SU-DHL-6 (cell line): ENCODE data around the gene APBA3.

Source experiments
- H2AFZ ChIP-seq: fragments of 200-600 bp; sonication (generic); 2 replicates; pipeline ENCODE4 v1.6.1; 2014; ENCODE audit warnings: low read depth, mild to moderate bottlenecking, moderate library complexity, mixed read lengths, antibody characterized with exemption, low read length; ENCODE audit not compliant: severe bottlenecking
- H3F3A ChIP-seq: fragments of 200-600 bp; shearing (Covaris generic); 2 replicates; pipeline ENCODE4 v1.6.0; 2016; ENCODE audit warnings: antibody characterized with exemption, mild to moderate bottlenecking; ENCODE audit not compliant: insufficient read depth
- H3K27ac ChIP-seq: fragments of 200-600 bp; sonication (generic); 2 replicates; pipeline ENCODE4 v1.5.1; 2016; ENCODE audit warnings: low read depth, mild to moderate bottlenecking, low read length, moderate library complexity, mixed read lengths
- H3K27me3 ChIP-seq: fragments of 200-600 bp; sonication (generic), shearing (Covaris generic); 2 replicates; pipeline ENCODE4 v1.6.0; 2014; ENCODE audit warnings: mild to moderate bottlenecking, low read length
- H3K36me3 ChIP-seq: fragments of 200-600 bp; sonication (generic); 2 replicates; pipeline ENCODE4 v1.6.1; 2014; ENCODE audit warnings: mild to moderate bottlenecking, low read length, mixed read lengths
- H3K4me2 ChIP-seq: fragments of 300-600, 200-600 bp; shearing (Covaris generic), sonication (generic); 2 replicates; pipeline ENCODE4 v1.6.0; 2014; ENCODE audit warnings: low read length, low read depth, mild to moderate bottlenecking; ENCODE audit not compliant: poor library complexity, severe bottlenecking
- H3K4me3 ChIP-seq: fragments of 200-600 bp; sonication (generic); 2 replicates; pipeline ENCODE4 v1.5.1; 2014; ENCODE audit warnings: antibody characterized with exemption, low read length, mild to moderate bottlenecking, mixed read lengths; ENCODE audit not compliant: insufficient read depth, poor library complexity, severe bottlenecking
- H3K79me2 ChIP-seq: fragments of 200-600 bp; sonication (generic); 2 replicates; pipeline ENCODE4 v1.6.1; 2014; ENCODE audit warnings: mild to moderate bottlenecking, low read length, moderate library complexity; ENCODE audit not compliant: insufficient read depth
- H3K9ac ChIP-seq: fragments of 200-600 bp; sonication (generic); 2 replicates; pipeline ENCODE4 v1.7.0; 2014; ENCODE audit warnings: mild to moderate bottlenecking, low read length
- H3K9me2 ChIP-seq: fragments of 200-600 bp; sonication (generic); replicated peaks from 2 replicates; pipeline ENCODE4 v1.6.1; 2014; ENCODE audit warnings: low read length; ENCODE audit not compliant: insufficient read depth
- H3K9me3 ChIP-seq: fragments of 200-600 bp; sonication (generic); 2 replicates; pipeline ENCODE4 v1.6.1; 2014; ENCODE audit warnings: low read length, mixed read lengths; ENCODE audit not compliant: insufficient read depth
- H4K20me1 ChIP-seq: fragments of 200-600 bp; sonication (generic); 2 replicates; pipeline ENCODE4 v1.6.1; 2014; ENCODE audit warnings: low read depth, mild to moderate bottlenecking, antibody characterized with exemption, low read length, moderate library complexity, mixed read lengths
- EZH2phosphoT487 ChIP-seq: fragments of 200-600 bp; sonication (generic), shearing (Covaris generic); conservative IDR thresholded peaks from 2 replicates; pipeline ENCODE4 v1.6.1; 2018; ENCODE audit warnings: mild to moderate bottlenecking, antibody characterized with exemption, low read length, moderate library complexity, mixed read lengths
- TF ChIP-seq, protein P1 (sequence below): fragments of 200-600 bp; sonication (generic); IDR thresholded peaks from one replicate; pipeline ENCODE4 v1.5.1; 2017; ENCODE audit warnings: antibody characterized with exemption, mild to moderate bottlenecking, low read length, moderate library complexity; ENCODE audit not compliant: insufficient read depth, poor library complexity, severe bottlenecking

Gene APBA3

DNA sequence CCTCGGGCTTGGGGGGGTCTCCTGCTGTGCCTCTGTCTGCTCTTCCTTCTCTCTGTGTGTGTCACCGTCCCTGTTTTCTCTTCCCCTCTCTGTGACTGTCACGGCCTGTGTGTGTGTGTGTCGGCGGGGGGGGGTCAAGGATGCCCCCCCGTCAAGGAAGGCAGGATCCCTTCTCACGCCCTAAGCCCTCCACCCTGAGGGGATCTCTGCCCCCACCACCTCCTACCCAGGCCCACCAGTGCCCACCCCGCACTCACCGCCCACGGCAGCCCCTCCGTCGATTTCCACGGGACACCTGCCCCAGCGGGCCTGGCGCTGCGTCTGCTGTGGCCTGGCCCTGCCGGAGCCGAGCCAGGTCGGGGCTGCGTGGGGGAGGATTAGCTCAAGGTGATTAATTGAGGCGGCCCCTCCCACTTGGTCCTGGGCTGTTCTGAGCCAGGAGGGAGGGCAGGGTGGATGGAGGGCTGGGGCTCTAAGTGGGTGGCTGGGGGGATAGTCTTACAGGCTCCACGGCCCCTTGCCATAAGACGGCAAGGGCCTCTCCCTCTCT is 10.5 kb upstream of the APBA3 start, which contains the start of gene RAX2:
Gene RAX2 (minus strand): TSS at position 323 of the 550 bp plus-strand sequence. CDS start 486 bp downstream, outside the sequence.
- H4K20me1 ChIP-seq = no peaks in the 10 kb centered on the region
- no peaks in the 10 kb centered on the region for H3K9me2 ChIP-seq
- H3K9ac ChIP-seq = no peak within 1 kb of the TSS
- H2AFZ ChIP-seq = no peak within 1 kb of the TSS
- TF ChIP-seq, protein P1, sequence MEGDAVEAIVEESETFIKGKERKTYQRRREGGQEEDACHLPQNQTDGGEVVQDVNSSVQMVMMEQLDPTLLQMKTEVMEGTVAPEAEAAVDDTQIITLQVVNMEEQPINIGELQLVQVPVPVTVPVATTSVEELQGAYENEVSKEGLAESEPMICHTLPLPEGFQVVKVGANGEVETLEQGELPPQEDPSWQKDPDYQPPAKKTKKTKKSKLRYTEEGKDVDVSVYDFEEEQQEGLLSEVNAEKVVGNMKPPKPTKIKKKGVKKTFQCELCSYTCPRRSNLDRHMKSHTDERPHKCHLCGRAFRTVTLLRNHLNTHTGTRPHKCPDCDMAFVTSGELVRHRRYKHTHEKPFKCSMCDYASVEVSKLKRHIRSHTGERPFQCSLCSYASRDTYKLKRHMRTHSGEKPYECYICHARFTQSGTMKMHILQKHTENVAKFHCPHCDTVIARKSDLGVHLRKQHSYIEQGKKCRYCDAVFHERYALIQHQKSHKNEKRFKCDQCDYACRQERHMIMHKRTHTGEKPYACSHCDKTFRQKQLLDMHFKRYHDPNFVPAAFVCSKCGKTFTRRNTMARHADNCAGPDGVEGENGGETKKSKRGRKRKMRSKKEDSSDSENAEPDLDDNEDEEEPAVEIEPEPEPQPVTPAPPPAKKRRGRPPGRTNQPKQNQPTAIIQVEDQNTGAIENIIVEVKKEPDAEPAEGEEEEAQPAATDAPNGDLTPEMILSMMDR = no peak
- TF ChIP-seq EZH2phosphoT487 = no peak
- H3K36me3 ChIP-seq = no peaks in the 10 kb centered on the region
- no peaks in the 10 kb centered on the region for H3K79me2 ChIP-seq
- no peak within 1 kb of the TSS for H3K4me3 ChIP-seq
- H3K9me3 ChIP-seq = no peaks in the 10 kb centered on the region
- H3K4me2 ChIP-seq = no peak within 1 kb of the TSS
- no peaks in the 10 kb centered on the region for H3F3A ChIP-seq
- H3K27ac ChIP-seq = no peak within 1 kb of the TSS
- H3K27me3 ChIP-seq = no peaks in the 10 kb centered on the region

DNA sequence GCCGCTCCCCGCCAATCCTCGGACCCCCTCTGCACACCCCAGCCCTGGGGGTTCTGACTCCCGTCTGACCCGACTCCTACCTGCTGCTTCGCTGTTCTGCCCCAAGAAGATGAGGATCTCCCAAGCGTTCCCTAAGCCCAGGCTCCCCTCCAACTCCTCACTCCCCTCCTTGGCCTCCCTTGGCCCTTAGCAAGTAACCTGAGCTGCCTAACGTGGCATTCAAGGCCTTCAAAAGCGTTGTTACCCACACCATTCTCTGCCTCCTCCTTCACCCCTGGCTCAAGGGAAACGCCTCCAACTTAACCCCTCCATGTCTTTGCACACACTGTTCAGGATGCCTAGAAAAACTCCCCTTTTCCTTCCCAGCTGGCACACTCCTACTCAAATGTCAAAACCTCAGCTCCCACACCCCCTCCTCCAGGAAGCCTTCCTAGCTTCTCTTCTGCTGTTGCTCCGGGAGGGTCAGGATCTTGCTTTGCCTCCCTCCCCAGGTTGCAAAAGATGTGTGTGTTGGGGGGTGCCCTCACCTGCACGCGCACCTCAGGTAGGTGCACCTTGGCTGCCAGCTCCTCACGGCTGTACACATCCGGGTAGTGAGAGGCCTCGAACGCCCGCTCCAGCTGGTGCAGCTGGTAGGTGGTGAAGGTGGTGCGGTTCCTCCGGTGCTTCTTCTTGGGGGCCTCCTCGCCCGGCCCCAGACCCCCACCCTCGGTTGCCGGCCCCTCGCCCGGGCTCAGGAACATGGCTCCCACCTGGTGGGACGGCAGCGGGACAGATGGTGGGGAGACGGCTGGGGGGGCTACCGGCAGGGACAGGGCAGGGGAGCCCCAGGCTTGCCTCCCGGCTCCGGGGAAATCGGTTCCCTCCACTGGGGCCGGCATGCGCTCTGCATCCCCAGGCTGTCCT is 9.8 kb upstream of the APBA3 start:
- no peak overlapping the region for H3K4me2 ChIP-seq

GRCh38 chr19:3770136-3770999 is 8.9 kb upstream of the APBA3 start:
- H3K9ac ChIP-seq = no peak overlapping the region
- H3K27me3 ChIP-seq = no peaks in the 10 kb centered on the region
- no peak overlapping the region for H3K4me2 ChIP-seq

More for the DNA sequence above, 9.8 kb upstream of the APBA3 start:
- Histone ChIP-seq H3F3A (no peaks in the 10 kb centered on the region), H3K79me2 (no peaks in the 10 kb centered on the region), H3K27ac (no peak overlapping the region), H3K9me3 (no peaks in the 10 kb centered on the region), H3K9ac (no peak overlapping the region), H3K36me3 (no peaks in the 10 kb centered on the region), H3K27me3 (no peaks in the 10 kb centered on the region), H2AFZ (no peak overlapping the region), H4K20me1 (no peaks in the 10 kb centered on the region), H3K4me3 (no peak overlapping the region), H3K9me2 (no peaks in the 10 kb centered on the region)
- no peak for TF ChIP-seq EZH2phosphoT487
- TF ChIP-seq, protein P1 = no peak

More at GRCh38 chr19:3770136-3770999, 8.9 kb upstream of the APBA3 start:
- TF ChIP-seq, protein P1 = no peak
- TF ChIP-seq EZH2phosphoT487 = no peak
- no peaks in the 10 kb centered on the region for H3K9me2 ChIP-seq
- no peaks in the 10 kb centered on the region for H3K36me3 ChIP-seq
- H4K20me1 ChIP-seq = no peaks in the 10 kb centered on the region
- H3F3A ChIP-seq = no peaks in the 10 kb centered on the region
- H2AFZ ChIP-seq = no peak overlapping the region
- no peaks in the 10 kb centered on the region for H3K79me2 ChIP-seq
- H3K9me3 ChIP-seq = no peaks in the 10 kb centered on the region
- no peak overlapping the region for H3K4me3 ChIP-seq
- H3K27ac ChIP-seq = no peak overlapping the region
